Measurements from ENCODE around the gene AGAP3.
A peak's percentile ranks its signal among the peaks of the same experiment; 100 is the strongest.

AGAP3 gene

GRCh38 chr7:151075662-151075971 is 10.7 kb upstream of the AGAP3 start:
- H3K4me3 ChIP-seq (ENCODE audit: low read depth, low read length), result no peak overlapping the region
- TF ChIP-seq CTCF (IDR thresholded peaks at IDR 0.05; ENCODE audit: low read depth, low read length) (no peak), MYC (IDR thresholded peaks at IDR 0.05; ENCODE audit: low read depth, low read length) (no peak), MAX (IDR thresholded peaks at IDR 0.05; ENCODE audit: low read depth, low read length) (no peak), POLR2A (IDR thresholded peaks at IDR 0.05; ENCODE audit: extremely low read depth, insufficient read length) (no peak)
- no peak for DNase-seq (ENCODE audit: low read depth)

- no peak for DNase-seq (ENCODE audit: low read depth)
Observed at GRCh38 chr7:151075978-151076426, 10.3 kb upstream of the AGAP3 start.

GRCh38 chr7:151076863-151077704 is 9.2 kb upstream of the AGAP3 start:
- H3K4me3 ChIP-seq (ENCODE audit: low read depth, low read length), result no peak overlapping the region
- peak; percentile 46 for DNase-seq (ENCODE audit: low read depth)
- TF ChIP-seq CTCF (IDR thresholded peaks at IDR 0.05; ENCODE audit: low read depth, low read length) (peak; percentile 26), MAX (IDR thresholded peaks at IDR 0.05; ENCODE audit: low read depth, low read length) (no peak), MYC (IDR thresholded peaks at IDR 0.05; ENCODE audit: low read depth, low read length) (no peak)

More at GRCh38 chr7:151075978-151076426, 10.3 kb upstream of the AGAP3 start:
- no peak overlapping the region for H3K4me3 ChIP-seq (ENCODE audit: low read depth, low read length)
- TF ChIP-seq CTCF (IDR thresholded peaks at IDR 0.05; ENCODE audit: low read depth, low read length) (no peak), POLR2A (IDR thresholded peaks at IDR 0.05; ENCODE audit: extremely low read depth, insufficient read length) (no peak), MYC (IDR thresholded peaks at IDR 0.05; ENCODE audit: low read depth, low read length) (no peak), MAX (IDR thresholded peaks at IDR 0.05; ENCODE audit: low read depth, low read length) (no peak)

GRCh38 chr7:151077705-151078232 is 8.5 kb upstream of the AGAP3 start:
- no peak overlapping the region for H3K4me3 ChIP-seq (ENCODE audit: low read depth, low read length)
- DNase-seq (ENCODE audit: low read depth), result no peak
- TF ChIP-seq POLR2A (IDR thresholded peaks at IDR 0.05; ENCODE audit: extremely low read depth, insufficient read length), result no peak
- no peak for TF ChIP-seq CTCF (IDR thresholded peaks at IDR 0.05; ENCODE audit: low read depth, low read length)
- no peak for TF ChIP-seq MYC (IDR thresholded peaks at IDR 0.05; ENCODE audit: low read depth, low read length)
- TF ChIP-seq MAX (IDR thresholded peaks at IDR 0.05; ENCODE audit: low read depth, low read length), result no peak

GRCh38 chr7:151078233-151079040 is 7.8 kb upstream of the AGAP3 start:
- DNase-seq (ENCODE audit: low read depth), result no peak
- TF ChIP-seq MYC (IDR thresholded peaks at IDR 0.05; ENCODE audit: low read depth, low read length), result no peak
- TF ChIP-seq CTCF (IDR thresholded peaks at IDR 0.05; ENCODE audit: low read depth, low read length), result no peak
- TF ChIP-seq MAX (IDR thresholded peaks at IDR 0.05; ENCODE audit: low read depth, low read length), result no peak
- no peak for TF ChIP-seq POLR2A (IDR thresholded peaks at IDR 0.05; ENCODE audit: extremely low read depth, insufficient read length)
- H3K4me3 ChIP-seq (ENCODE audit: low read depth, low read length), result no peak overlapping the region
